Measurements from ENCODE around the gene TMEM125.

DNA sequence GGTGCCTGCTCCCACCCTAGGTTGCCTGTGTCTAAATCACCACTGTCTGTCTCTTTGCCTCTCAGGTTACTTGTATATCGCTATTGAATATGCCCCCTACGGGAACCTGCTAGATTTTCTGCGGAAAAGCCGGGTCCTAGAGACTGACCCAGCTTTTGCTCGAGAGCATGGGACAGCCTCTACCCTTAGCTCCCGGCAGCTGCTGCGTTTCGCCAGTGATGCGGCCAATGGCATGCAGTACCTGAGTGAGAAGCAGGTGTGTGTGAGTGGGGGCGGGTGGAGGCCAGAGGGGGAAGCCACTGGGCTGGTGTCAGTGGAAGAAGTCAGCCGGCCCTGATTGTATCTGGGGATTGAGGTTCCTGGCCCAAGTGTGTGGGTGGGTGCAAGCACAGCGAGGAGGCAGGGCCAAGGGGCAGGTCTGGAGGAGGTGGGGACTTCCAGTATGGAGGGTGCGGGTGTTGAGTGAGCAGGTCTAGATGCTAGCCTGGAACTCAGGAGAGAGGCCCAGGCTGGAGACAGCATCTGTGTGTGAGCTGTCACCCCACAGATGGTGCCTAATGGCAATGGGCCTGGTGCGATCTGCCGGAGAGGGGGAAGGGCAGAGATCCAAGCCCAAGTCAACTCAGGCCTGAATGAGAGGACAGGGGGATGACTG lies 48.2 kb downstream of the TMEM125 start:
- TF ChIP-seq, protein P1, sequence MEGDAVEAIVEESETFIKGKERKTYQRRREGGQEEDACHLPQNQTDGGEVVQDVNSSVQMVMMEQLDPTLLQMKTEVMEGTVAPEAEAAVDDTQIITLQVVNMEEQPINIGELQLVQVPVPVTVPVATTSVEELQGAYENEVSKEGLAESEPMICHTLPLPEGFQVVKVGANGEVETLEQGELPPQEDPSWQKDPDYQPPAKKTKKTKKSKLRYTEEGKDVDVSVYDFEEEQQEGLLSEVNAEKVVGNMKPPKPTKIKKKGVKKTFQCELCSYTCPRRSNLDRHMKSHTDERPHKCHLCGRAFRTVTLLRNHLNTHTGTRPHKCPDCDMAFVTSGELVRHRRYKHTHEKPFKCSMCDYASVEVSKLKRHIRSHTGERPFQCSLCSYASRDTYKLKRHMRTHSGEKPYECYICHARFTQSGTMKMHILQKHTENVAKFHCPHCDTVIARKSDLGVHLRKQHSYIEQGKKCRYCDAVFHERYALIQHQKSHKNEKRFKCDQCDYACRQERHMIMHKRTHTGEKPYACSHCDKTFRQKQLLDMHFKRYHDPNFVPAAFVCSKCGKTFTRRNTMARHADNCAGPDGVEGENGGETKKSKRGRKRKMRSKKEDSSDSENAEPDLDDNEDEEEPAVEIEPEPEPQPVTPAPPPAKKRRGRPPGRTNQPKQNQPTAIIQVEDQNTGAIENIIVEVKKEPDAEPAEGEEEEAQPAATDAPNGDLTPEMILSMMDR (IDR thresholded peaks at IDR 0.05; ENCODE audit: low read depth, low read length, poor library complexity, severe bottlenecking), result no peak
- no peak for TF ChIP-seq EZH2phosphoT487 (IDR thresholded peaks at IDR 0.05; ENCODE audit: borderline replicate concordance, low read length)
